HG03108 (cell line): ENCODE results near the gene GRIP1.

Experiments used
- ATAC-seq: cut with Tn5 transposase; IDR thresholded peaks from one replicate; pipeline ENCODE4 v1.9.1; 2021; ENCODE audit warnings: moderate library complexity; ENCODE audit not compliant: unreplicated experiment

Gene GRIP1, protein sequence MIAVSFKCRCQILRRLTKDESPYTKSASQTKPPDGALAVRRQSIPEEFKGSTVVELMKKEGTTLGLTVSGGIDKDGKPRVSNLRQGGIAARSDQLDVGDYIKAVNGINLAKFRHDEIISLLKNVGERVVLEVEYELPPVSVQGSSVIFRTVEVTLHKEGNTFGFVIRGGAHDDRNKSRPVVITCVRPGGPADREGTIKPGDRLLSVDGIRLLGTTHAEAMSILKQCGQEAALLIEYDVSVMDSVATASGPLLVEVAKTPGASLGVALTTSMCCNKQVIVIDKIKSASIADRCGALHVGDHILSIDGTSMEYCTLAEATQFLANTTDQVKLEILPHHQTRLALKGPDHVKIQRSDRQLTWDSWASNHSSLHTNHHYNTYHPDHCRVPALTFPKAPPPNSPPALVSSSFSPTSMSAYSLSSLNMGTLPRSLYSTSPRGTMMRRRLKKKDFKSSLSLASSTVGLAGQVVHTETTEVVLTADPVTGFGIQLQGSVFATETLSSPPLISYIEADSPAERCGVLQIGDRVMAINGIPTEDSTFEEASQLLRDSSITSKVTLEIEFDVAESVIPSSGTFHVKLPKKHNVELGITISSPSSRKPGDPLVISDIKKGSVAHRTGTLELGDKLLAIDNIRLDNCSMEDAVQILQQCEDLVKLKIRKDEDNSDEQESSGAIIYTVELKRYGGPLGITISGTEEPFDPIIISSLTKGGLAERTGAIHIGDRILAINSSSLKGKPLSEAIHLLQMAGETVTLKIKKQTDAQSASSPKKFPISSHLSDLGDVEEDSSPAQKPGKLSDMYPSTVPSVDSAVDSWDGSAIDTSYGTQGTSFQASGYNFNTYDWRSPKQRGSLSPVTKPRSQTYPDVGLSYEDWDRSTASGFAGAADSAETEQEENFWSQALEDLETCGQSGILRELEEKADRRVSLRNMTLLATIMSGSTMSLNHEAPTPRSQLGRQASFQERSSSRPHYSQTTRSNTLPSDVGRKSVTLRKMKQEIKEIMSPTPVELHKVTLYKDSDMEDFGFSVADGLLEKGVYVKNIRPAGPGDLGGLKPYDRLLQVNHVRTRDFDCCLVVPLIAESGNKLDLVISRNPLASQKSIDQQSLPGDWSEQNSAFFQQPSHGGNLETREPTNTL

DNA sequence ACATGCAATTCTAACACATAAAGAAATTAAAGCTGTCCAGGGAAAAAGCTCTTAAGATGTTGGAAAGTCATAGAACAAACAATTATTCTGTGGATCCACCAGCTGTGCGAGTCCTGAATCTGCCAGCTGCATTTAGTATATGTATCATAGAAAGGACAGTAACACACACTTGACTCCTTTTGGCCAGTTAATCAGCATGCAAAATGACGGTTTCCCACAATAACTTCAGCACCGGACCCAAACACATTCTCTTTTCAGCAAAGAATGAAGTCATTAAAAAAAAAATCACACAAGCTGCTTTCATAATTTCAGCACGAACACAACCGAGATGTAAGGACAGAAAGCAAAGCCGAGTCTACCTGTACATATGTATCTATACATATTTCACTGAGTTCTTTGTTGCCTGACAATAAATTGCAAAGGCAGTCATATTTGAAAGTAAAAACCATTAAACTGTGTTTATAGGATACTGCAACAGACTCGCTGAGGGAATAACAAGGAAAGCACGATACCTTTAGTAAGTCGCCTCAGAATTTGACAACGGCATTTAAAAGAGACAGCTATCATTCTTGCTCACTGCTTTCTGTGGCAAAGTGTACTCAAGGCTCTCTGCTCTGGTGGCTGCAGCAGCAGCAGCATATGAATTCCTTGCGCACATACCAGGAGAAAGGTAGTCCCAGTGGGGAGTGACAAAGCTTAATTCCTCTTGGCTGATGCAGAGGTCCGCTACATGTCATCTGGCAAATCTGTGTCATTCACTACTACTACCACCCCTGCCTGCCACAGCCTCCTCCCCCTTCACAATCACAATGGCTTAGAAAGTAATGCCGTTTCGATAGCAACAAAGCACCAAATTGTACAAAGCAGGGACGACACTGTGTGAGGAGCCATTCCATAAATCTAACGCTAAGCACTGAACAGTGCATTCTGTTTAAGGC, at the start of gene GRIP1:
GRIP1 (minus strand) TSS at position 739 of the 938 bp plus-strand sequence; CDS start at position 567, 172 bp downstream.
- ATAC-seq: no peak

DNA sequence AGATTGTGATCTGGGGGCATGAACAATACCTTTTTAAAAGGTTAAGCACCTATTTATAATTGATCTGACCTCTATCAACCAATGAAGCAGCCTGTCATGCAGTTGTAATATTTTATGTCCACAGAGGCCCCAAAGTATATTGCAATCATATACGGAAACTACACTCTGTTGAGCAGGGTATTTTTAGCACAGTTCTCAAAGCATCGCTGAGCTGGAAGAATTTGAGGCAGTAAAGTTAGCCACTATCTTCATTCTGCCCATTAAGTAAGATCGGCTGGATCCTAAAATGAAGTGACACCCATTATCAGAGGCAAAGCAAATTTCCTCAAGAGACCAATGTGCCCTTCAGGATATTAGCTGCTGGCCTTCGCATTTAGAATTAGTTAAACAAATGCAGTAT, 47.7 kb upstream of the GRIP1 start:
- ATAC-seq: no peak

DNA sequence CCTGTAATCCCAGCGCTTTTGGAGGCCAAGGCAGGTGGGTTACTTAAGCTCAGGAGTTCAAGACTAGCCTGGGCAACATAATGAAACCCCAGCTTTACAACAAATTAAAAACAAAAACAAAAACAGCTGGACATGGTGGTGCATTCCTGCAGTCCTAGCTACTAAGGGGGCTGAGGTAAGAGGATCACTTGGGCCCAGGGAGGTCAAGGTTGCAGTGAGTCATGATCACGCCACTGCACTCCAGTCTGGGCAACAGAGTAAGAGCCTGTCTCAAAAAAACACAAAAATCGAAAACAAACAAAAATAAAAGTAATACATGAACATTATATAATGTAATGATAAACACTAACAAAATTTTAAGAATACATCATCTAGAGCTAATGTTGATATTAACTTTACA, 46.2 kb upstream of the GRIP1 start:
- ATAC-seq: no peak

DNA sequence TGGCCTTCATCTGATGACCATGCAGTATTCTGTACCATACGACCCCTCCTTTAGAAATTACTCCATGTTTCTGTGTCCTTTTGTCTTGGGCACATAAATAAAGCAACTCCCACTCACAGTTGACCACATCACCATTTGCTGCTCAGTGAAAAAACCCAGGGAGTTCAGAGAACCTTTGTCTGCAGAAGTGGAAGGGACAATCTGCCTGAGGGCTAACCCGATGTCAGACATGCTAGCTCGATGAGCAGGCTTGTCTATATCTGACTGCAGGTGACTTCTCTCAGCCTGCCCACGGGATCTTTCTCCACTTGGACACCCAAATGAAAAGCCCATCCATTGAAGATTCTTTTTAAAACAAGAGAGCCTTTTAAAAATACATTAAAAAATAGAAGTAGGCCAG, 45.7 kb upstream of the GRIP1 start:
- no peak for ATAC-seq

DNA sequence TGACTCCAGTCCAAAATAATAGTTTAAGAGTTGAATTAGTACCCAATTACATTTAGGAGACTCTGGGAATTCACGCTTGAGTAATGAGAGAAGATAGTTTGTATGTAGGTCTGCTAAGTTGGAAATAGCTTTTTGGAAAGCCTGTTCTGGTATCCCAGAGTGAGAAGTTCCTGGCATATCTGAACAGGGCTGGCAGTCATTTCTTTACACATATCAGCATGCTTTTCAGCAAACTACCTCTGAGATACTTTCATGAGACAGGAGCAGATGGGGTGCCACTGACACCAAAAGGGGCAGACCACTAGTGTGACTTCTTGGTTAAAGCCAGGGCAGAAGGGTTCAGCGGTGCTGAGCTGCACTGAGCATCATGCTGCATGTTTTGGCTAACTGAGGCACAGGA, 45.1 kb upstream of the GRIP1 start:
- ATAC-seq: no peak

DNA sequence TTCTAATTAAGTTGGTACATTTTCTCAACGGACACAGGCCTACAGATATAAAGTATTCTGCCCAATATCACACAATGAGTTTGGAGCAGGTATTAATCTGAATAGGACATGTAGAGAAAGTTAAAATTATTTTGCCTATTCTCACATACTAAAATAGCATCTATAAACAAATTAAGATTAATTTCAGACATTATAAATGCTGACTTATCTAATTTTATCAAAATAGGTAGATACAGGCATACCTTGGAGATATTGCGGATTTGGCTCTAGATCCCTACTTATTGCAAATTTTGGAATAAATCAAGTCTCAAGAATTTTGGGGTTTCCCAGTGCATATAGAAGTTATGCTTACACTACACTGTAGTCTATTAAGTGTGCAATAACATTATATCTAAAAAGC, 41.0 kb upstream of the GRIP1 start:
- ATAC-seq: no peak

DNA sequence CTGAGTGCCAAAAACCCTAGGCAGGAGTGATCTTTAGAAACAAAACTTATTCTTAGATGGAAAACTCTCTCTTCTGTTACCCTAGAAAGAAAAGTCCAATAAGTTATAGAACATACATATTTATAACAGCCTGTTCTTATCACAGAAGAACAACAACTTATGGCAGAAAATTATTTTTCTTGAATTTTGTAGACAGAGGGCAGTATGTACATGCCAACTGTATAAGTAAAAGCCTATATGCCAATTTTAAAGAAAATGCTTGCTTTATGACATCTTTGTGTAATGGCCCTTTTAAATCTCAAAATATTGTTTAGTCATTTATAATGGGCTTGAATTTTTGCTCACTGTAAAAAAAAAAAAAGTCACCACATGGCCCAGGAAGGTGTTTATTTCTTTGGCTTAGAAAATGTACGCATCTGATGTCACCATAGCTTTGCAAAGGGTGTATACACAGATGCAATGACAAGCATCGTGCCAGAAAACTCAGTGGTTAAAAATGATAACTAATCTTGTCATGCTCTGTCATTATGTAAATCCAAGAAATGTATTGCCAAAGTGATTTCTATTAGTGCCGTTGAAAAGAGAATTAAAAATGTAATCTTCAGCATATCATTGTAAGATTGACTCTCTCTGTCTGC, 38.3 kb upstream of the GRIP1 start:
- no peak for ATAC-seq

DNA sequence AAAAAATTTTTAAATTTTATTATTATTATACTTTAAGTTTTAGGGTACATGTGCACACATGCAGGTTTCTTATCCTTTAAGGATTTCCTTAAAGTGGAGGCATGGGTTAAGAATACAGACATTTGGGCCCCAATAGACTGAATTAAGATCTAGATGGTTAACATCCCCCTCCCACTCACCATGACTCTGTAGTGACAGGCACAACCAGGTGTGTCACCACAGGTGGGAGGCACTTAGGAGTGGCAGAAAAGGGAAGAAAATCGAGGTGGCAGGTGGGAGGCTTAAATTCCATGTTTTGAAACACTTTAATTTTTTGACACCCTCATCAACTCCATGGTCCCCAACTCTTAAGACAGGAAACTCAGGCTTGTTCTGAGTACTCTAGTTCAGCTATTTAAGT, 37.6 kb upstream of the GRIP1 start:
- no peak for ATAC-seq

DNA sequence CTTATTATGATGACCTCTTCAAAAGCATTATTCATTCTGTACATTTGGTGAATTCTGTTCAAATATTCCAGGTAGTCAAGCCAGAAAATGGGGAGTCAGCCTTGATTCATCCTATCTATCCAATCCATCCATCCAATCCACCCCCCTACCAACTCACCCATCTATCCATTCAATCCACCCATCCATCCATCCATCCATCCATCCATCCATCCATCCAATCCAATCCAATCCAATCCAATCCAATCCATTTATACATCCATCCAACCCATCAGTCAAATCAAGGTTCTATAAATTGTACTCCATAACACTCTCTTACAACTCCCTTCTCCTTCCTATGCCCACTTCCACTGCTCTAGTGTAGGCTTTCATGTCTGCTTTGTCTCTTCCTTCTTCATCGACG, 35.8 kb upstream of the GRIP1 start:
- ATAC-seq: no peak

DNA sequence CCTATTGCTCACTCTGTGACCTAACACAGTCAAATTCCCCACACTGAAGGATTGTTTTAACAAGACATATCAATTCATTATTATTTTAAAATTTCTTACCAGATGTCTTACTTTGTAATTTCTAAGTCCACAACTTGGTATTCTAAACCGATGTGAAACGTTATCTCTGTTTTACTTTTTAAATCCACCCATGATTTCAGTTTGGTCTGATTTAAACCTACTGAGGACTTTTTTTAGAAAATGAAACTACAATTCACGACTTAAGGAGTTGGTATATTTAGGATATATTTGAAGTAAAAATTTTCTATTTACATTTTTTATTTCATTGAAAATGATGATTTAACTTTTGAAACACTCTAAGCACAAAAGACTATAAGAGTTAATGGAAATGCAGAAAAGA, 35.1 kb upstream of the GRIP1 start:
- ATAC-seq: no peak

DNA sequence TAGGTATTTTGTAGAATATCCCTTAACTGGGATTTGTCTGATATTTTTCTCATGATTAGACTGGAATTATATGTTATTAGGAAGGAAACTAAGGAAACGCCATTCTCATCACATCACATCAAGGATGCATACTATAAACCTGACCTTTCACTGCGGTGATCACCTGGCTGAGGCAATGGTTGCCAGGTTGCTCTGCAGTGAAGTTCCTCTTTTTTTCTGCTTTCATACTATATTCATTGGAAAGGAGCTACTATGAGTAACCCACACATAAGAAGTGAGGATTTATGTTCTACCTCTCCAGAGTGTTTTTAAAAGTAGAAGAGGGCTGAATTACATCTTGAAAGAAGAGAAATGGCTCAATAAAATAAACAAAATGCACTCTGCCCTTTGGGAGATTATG, 31.0 kb upstream of the GRIP1 start:
- ATAC-seq: no peak

DNA sequence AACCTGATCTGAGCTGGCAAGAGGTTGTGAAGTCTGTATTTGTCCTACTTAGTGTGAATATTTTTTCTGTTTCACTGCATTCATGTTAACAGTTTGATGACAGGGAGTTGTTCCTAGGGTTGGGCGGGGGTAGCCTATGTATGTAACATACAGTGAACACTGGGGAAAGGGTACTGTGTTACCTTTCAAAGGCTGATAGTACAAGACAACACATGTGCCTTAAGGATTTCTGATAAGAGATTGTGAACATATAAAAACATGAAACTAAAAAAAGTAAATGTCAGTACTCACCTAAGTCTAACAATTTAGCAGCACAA, 30.5 kb upstream of the GRIP1 start:
- ATAC-seq: no peak

DNA sequence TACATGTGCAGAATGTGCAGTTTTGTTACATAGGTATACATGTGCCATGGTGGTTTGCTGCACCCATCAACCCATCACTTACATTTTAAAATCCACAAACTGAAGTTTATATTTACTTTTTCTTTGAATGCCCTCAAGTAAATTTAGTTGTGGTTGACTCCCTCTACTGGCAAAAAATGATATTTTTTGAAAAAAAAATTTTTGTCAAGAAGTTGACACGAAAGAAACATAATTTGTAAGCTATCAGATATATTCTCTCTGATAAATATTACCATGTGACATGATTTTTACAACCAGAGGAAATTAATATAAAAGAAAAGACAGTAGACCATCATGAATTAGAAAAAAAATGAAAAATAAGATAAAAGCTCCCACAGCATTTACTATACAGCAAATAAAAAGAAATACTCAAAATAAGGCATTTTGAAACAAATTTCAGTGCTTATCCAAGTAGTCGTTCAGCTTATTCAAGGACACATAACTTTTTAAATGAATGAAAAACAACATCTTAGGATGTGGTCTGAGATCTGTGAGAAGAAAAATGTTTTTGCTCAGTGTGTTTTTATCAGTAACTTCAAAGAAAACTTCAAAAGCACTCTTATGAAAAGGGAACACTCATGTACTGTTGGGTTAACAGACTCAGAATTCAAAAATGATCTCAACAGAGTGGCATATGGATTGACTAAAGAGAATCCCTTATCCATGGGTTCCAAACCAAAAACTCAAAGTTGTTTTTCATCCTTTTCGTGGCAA, 30.0 kb upstream of the GRIP1 start:
- no peak for ATAC-seq

DNA sequence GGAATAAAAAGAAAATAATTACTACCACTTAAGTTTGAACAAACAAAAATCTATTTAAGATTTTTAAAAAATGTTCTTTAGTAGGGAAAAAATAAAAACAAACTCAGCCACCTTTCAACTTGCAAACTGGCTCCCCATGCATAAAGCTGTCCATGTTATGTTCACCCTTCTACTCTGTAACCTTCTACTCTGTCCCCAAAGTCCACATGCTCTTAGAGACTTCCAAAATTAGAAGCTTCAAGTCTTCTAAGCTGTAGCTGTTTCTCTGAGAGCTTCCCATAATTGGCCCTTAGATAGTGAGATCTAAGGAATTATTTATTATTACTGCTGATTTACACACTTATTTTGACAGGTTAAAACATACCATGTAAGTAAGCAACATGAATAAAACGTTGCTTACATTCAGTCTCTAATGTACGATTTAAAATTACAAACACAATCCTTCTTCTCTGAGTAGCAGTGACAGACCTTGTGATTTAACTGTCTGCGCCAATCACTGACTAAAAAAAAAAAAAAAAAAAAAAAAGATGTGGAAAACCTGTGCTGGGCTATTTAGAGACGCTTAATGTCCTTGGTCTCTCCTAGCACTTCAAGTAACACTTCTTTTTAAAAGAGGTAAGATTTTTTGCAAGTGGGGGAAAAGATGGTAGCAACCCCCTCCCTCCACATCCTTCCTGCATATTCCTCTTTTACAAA, 28.3 kb upstream of the GRIP1 start:
- ATAC-seq: no peak

DNA sequence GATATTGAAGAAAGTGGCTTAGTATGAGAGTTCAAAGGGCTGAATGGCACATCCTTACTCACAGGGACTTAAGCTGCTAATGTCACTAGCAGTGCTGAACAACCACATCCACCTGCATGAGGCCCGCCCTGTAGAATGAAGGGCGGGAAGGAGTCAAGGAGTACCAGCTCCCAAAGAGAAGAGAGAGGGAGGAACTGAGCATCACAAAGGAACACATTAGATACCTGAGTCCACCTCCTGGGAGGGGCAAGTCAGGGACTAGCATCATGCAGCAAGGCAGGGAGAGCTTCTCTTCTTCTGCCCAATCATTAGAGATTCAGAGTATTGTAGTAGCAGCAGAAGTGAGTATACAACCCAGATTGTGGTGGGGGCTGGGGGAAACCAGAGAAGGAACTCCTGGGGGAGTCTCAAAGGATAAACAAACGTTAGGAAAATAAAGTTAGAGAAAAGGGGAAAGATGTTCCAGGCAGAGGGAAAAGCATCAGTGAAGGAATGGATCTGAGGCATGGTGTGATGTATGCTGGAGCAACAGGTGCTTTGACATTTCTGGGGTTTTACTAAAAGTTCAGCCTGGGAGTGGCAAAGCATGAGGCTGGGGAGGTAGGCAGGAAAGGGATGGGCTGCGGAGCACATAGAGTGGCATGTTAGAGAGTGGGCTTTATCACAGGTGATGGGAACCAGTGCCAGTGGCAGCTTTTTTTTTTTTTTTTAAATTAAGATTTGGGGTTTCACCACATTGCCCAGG, 21.0 kb upstream of the GRIP1 start:
- ATAC-seq: no peak

DNA sequence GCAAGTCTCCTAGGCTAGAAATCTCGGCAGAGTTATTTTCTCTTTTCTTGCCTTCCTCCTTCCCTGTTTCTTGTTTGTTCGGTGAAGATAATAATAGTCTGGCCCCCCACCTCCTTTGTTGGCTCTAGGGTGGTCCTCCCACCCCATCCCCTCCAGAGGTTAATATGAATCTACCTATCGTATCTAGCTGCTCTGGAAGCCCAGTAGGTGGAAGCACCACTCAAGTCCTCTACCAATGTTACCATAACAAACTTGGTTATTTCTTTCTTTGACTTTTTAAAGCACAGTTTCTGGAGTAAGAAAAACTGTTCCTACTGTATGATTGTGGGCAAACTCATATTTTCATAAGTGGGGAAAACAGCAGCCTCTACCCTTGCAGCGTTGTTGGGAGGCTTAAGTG, 19.7 kb upstream of the GRIP1 start:
- ATAC-seq: no peak

DNA sequence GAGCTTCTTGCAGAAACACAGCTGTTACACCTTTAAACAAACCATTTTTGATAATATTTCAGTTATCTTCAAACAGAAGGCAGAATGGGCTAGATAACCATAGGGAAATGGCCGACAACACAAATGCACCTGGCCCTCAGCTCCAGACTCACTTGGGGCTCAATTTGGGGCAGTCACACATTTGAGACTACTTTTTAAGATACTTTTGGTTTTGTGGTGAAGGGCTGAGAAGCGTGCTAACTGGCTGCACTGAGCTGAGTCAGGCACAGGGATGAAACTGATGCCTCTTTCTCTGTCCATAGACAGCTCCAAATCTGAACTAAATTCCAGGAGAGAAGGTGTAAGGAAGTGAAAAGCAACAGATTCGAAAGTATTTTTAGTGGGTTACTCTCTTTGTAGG, 18.5 kb upstream of the GRIP1 start:
- no peak for ATAC-seq
